H9 (cell line): ENCODE data around the gene KIF26B. TPM values are rescaled to one million over a fixed set of nuclear protein-coding genes. Genes with fewer than 3 reads are reported as not detected.

Experiments used
- DNase-seq: peaks from one replicate; pipeline ENCODE4 v3.0.0-alpha.2; 2017
- H2AFZ ChIP-seq: one replicate; pipeline ENCODE4 v1.6.1; 2013; ENCODE audit warnings: mild to moderate bottlenecking, low read length, control low read depth, moderate library complexity
- H2AK5ac ChIP-seq: 2 replicates; pipeline ENCODE4 v1.6.1; 2013; ENCODE audit warnings: low read length, control low read depth, mixed read lengths; ENCODE audit not compliant: insufficient read length
- H2BK120ac ChIP-seq: one replicate; pipeline ENCODE4 v1.6.1; 2013; ENCODE audit warnings: low read depth, mild to moderate bottlenecking, low read length, control low read depth, inconsistent platforms; ENCODE audit not compliant: poor library complexity, severe bottlenecking
- H2BK12ac ChIP-seq: 2 replicates; pipeline ENCODE4 v1.6.1; 2013; ENCODE audit warnings: low read length, control low read depth, mixed read lengths, low read depth; ENCODE audit not compliant: insufficient read length
- H2BK15ac ChIP-seq: 2 replicates; pipeline ENCODE4 v1.6.1; 2013; ENCODE audit warnings: low read depth, low read length, control low read depth
- H2BK20ac ChIP-seq: one replicate; pipeline ENCODE4 v1.6.1; 2013; ENCODE audit warnings: low read depth, mild to moderate bottlenecking, low read length, control low read depth, inconsistent platforms; ENCODE audit not compliant: poor library complexity, severe bottlenecking
- H2BK5ac ChIP-seq: 2 replicates; pipeline ENCODE4 v1.6.1; 2013; ENCODE audit warnings: low read length, control low read depth, mixed read lengths; ENCODE audit not compliant: insufficient read length
- H3K14ac ChIP-seq: 2 replicates; pipeline ENCODE4 v1.6.1; 2013; ENCODE audit warnings: low read length, control low read depth; ENCODE audit not compliant: insufficient read depth
- H3K18ac ChIP-seq: 2 replicates; pipeline ENCODE4 v1.6.1; 2013; ENCODE audit warnings: low read depth, mild to moderate bottlenecking, mixed read lengths, low read length, control low read depth; ENCODE audit not compliant: insufficient read length
- H3K23ac ChIP-seq: 2 replicates; pipeline ENCODE4 v1.6.1; 2013; ENCODE audit warnings: low read length, control low read depth, mixed read lengths, low read depth; ENCODE audit not compliant: insufficient read length
- H3K23me2 ChIP-seq: 2 replicates; pipeline ENCODE4 v1.6.1; 2013; ENCODE audit warnings: low read depth, mild to moderate bottlenecking, mixed read lengths, low read length, control low read depth; ENCODE audit not compliant: insufficient read length, poor library complexity, severe bottlenecking
- H3K27ac ChIP-seq: 2 replicates; pipeline ENCODE4 v1.5.1; 2013; ENCODE audit warnings: low read length, control low read depth, mixed read lengths, low read depth; ENCODE audit not compliant: insufficient read length
- H3K27me3 ChIP-seq: 2 replicates; pipeline ENCODE4 v1.6.1; 2013; ENCODE audit warnings: low read length, control low read depth, inconsistent platforms; ENCODE audit not compliant: insufficient read depth
- H3K4ac ChIP-seq: 2 replicates; pipeline ENCODE4 v1.6.1; 2013; ENCODE audit warnings: low read depth, mild to moderate bottlenecking, control low read depth, inconsistent platforms, low read length, moderate library complexity
- H3K4me1 ChIP-seq: 2 replicates; pipeline ENCODE4 v1.6.1; 2013; ENCODE audit warnings: low read length, control low read depth, inconsistent platforms; ENCODE audit not compliant: insufficient read depth
- H3K4me2 ChIP-seq: 2 replicates; pipeline ENCODE4 v1.6.1; 2013; ENCODE audit warnings: low read length, control low read depth, mixed read lengths; ENCODE audit not compliant: insufficient read length, insufficient read depth
- H3K56ac ChIP-seq: 2 replicates; pipeline ENCODE4 v1.6.1; 2013; ENCODE audit warnings: low read depth, mild to moderate bottlenecking, mixed read lengths, low read length, control low read depth; ENCODE audit not compliant: insufficient read length
- H3K79me1 ChIP-seq: 2 replicates; pipeline ENCODE4 v1.6.1; 2013; ENCODE audit warnings: low read depth, mild to moderate bottlenecking, moderate library complexity, low read length, control low read depth, inconsistent platforms; ENCODE audit not compliant: insufficient read depth, poor library complexity, severe bottlenecking
- H3K79me2 ChIP-seq: 2 replicates; pipeline ENCODE4 v1.6.1; 2013; ENCODE audit warnings: low read length, control low read depth, inconsistent platforms; ENCODE audit not compliant: insufficient read depth
- H3K9ac ChIP-seq: 2 replicates; pipeline ENCODE4 v1.6.1; 2013; ENCODE audit warnings: low read length, control low read depth, mixed read lengths; ENCODE audit not compliant: insufficient read length; ENCODE audit errors: extremely low read depth
- H3K9me3 ChIP-seq: one replicate; pipeline ENCODE4 v1.6.1; 2013; ENCODE audit warnings: low read depth, low read length, inconsistent platforms; ENCODE audit not compliant: control insufficient read depth
- H3T11ph ChIP-seq: one replicate; pipeline ENCODE4 v1.6.1; 2013; ENCODE audit warnings: mild to moderate bottlenecking, low read length, control low read depth, inconsistent platforms
- H4K20me1 ChIP-seq: one replicate; pipeline ENCODE4 v1.6.1; 2013; ENCODE audit not compliant: control insufficient read depth, insufficient read length, insufficient read depth
- H4K5ac ChIP-seq: 2 replicates; pipeline ENCODE4 v1.6.1; 2013; ENCODE audit warnings: low read depth, mild to moderate bottlenecking, mixed read lengths, low read length, control low read depth; ENCODE audit not compliant: insufficient read length
- H4K8ac ChIP-seq: replicated peaks from 2 replicates; pipeline ENCODE4 v1.6.1; 2013; ENCODE audit warnings: low read length, control low read depth, mixed read lengths, low read depth; ENCODE audit not compliant: insufficient read length
- H4K91ac ChIP-seq: 2 replicates; pipeline ENCODE4 v1.6.1; 2013; ENCODE audit warnings: low read depth, mild to moderate bottlenecking, moderate library complexity, mixed read lengths, low read length, control low read depth; ENCODE audit not compliant: insufficient read length
- H3K27ac Mint-ChIP-seq, 3 experiments: 2 replicates in 2 of 3; 3 replicates in 1 of 3; pipeline ENCODE4 v1.8.0; 2020 to 2021; ENCODE audit warnings: mixed read lengths in 3 of 3, mild to moderate bottlenecking in 1 of 3, moderate library complexity in 1 of 3
- H3K27me3 Mint-ChIP-seq: 2 replicates; pipeline ENCODE4 v1.8.0; 2021; ENCODE audit warnings: low read depth, mild to moderate bottlenecking, moderate library complexity, mixed read lengths
- H3K36me3 Mint-ChIP-seq, 3 experiments: 2 replicates in 2 of 3; 3 replicates in 1 of 3; pipeline ENCODE4 v1.8.0; 2020 to 2021; ENCODE audit warnings: low read depth in 3 of 3, mixed read lengths in 3 of 3; ENCODE audit not compliant: insufficient read depth in 1 of 3
- H3K4me1 Mint-ChIP-seq, 2 experiments: 2 replicates each; pipeline ENCODE4 v1.8.0; 2020; ENCODE audit warnings: mixed read lengths in 2 of 2
- H3K4me3 Mint-ChIP-seq, 2 experiments: 2 replicates in 1 of 2; 3 replicates in 1 of 2; pipeline ENCODE4 v1.8.0; 2020 to 2021; ENCODE audit warnings: mild to moderate bottlenecking in 2 of 2, mixed read lengths in 2 of 2, moderate library complexity in 1 of 2
- H3K9me3 Mint-ChIP-seq, 2 experiments: 2 replicates in 1 of 2; 3 replicates in 1 of 2; pipeline ENCODE4 v1.8.0; 2020; ENCODE audit warnings: mild to moderate bottlenecking in 2 of 2, mixed read lengths in 2 of 2, moderate library complexity in 1 of 2
- WGBS: extraction: QIAGEN DNeasy Blood & Tissue Kit; methylation state at CpG from one replicate; pipeline ENCODE4 v1.1.7; 2013; ENCODE audit warnings: missing lambda C conversion rate, low lambda C conversion rate, mixed read lengths; ENCODE audit not compliant: insufficient read length; ENCODE audit errors: extremely low coverage; 5-methylcytosine and 5-hydroxymethylcytosine counted together
- total RNA-seq: library from RNA; stranded (reverse); gene quantifications from 2 replicates; pipeline ENCODE4 v1.2.1, GENCODE V29; 2021
- TF ChIP-seq, protein P1 (sequence below): fragments of 200-600 bp; sonication (generic); conservative IDR thresholded peaks from 3 replicates; pipeline ENCODE4 v1.8.0; 2021; ENCODE audit warnings: antibody characterized with exemption, mild to moderate bottlenecking

Gene KIF26B
- total RNA-seq, 1 experiment from 2014 or later = 0.13 TPM

GRCh38 chr1:245247801-245248200 lies 93.0 kb downstream of the KIF26B start:
- H2AFZ ChIP-seq = no peak overlapping the region
- H3K9me3 Mint-ChIP-seq = peaks cover 9 to 13% of the 10 kb centered on the region in 2 experiments; a peak in 4 of 5 replicates
- H4K91ac ChIP-seq = no peak overlapping the region
- no peak overlapping the region for H2BK5ac ChIP-seq
- no peak overlapping the region for H3K4me2 ChIP-seq
- H3K18ac ChIP-seq = no peak overlapping the region
- no CpG with 5 or more reads among the region's 7 CpGs for WGBS
- no peak overlapping the region for H4K8ac ChIP-seq
- H3K4ac ChIP-seq = no peak overlapping the region
- H2BK12ac ChIP-seq = no peak overlapping the region
- DNase-seq = no peak
- H3K23ac ChIP-seq = no peak overlapping the region
- H3K79me1 ChIP-seq = no peaks in the 10 kb centered on the region
- no peaks in the 10 kb centered on the region for H3K23me2 ChIP-seq
- H4K5ac ChIP-seq = no peak overlapping the region
- no peak overlapping the region for H3T11ph ChIP-seq
- H4K20me1 ChIP-seq = no peaks in the 10 kb centered on the region
- no peak overlapping the region; the same call in 1 of the 2 replicates for H3K14ac ChIP-seq
- no peaks in the 10 kb centered on the region for H3K4me1 ChIP-seq
- H3K4me1 Mint-ChIP-seq = peaks cover 10 to 11% of the 10 kb centered on the region in 2 experiments
- no peak overlapping the region for H2BK120ac ChIP-seq
- H3K9me3 ChIP-seq = no peaks in the 10 kb centered on the region
- no peak overlapping the region for H3K27ac Mint-ChIP-seq
- no peak overlapping the region for H3K4me3 Mint-ChIP-seq
- H2BK20ac ChIP-seq = no peak overlapping the region
- H2BK15ac ChIP-seq = no peak overlapping the region
- TF ChIP-seq, protein P1, sequence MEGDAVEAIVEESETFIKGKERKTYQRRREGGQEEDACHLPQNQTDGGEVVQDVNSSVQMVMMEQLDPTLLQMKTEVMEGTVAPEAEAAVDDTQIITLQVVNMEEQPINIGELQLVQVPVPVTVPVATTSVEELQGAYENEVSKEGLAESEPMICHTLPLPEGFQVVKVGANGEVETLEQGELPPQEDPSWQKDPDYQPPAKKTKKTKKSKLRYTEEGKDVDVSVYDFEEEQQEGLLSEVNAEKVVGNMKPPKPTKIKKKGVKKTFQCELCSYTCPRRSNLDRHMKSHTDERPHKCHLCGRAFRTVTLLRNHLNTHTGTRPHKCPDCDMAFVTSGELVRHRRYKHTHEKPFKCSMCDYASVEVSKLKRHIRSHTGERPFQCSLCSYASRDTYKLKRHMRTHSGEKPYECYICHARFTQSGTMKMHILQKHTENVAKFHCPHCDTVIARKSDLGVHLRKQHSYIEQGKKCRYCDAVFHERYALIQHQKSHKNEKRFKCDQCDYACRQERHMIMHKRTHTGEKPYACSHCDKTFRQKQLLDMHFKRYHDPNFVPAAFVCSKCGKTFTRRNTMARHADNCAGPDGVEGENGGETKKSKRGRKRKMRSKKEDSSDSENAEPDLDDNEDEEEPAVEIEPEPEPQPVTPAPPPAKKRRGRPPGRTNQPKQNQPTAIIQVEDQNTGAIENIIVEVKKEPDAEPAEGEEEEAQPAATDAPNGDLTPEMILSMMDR = no peak
- no peaks in the 10 kb centered on the region for H3K79me2 ChIP-seq
- no peak overlapping the region for H3K56ac ChIP-seq
- no peak overlapping the region for H3K9ac ChIP-seq
- H3K27me3 ChIP-seq = no peaks in the 10 kb centered on the region
- no peak overlapping the region for H3K27ac ChIP-seq
- no peaks in the 10 kb centered on the region for H3K27me3 Mint-ChIP-seq
- H2AK5ac ChIP-seq = no peak overlapping the region
- peaks cover 4 to 5% (median 5%) of the 10 kb centered on the region in 3 experiments; a peak in 4 of 7 replicates for H3K36me3 Mint-ChIP-seq
